HG02981 (cell line): ENCODE measurements around the gene RPL11.
"Not testable (repeated sequence)": the region's sequence is repeated elsewhere in the genome, so short reads cannot be mapped to it uniquely, and the experiment has no call there.

Experiments
- ATAC-seq: cut with Tn5 transposase; IDR thresholded peaks from one replicate; pipeline ENCODE4 v1.9.1; 2021; ENCODE audit warnings: mild to moderate bottlenecking, moderate library complexity; ENCODE audit not compliant: unreplicated experiment

RPL11 gene

GRCh38 chr1:23727362-23727811, 35.8 kb downstream of the RPL11 start:
- no peak for ATAC-seq

- no peak for ATAC-seq
These were observed 41.0 kb downstream of the RPL11 start for GRCh38 chr1:23732363-23733224.

- not testable (repeated sequence) for ATAC-seq
These were observed 41.7 kb downstream of the RPL11 start for GRCh38 chr1:23733281-23733680.

- no peak for ATAC-seq
These were observed 45.0 kb downstream of the RPL11 start for GRCh38 chr1:23736437-23737134.

- no peak for ATAC-seq
These were observed 50.0 kb downstream of the RPL11 start for GRCh38 chr1:23741609-23742008.

- ATAC-seq: peak; percentile 25
These were observed 51.2 kb downstream of the RPL11 start for GRCh38 chr1:23742670-23743286.

- peak; percentile 75 for ATAC-seq
These were observed 51.9 kb downstream of the RPL11 start, which contains the start of gene ELOA for GRCh38 chr1:23743287-23744152. ELOA (plus strand) TSS chr1:23743471; CDS start chr1:23743504, 33 bp downstream.

GRCh38 chr1:23745515-23745914, 53.9 kb downstream of the RPL11 start:
- no peak for ATAC-seq
